NCI-H82 treated with DMSO at 0.1 percent for 48 hours (cell line): Measurements from ENCODE around the gene UMPS.
"Not testable (repeated sequence)": the region's sequence is repeated elsewhere in the genome, so short reads cannot be mapped to it uniquely, and the experiment has no call there.

ENCODE experiments used
- DNase-seq: peaks from one replicate; lab custom pipeline; 2025; ENCODE audit not compliant: unreplicated experiment; lab: John Stamatoyannopoulos, UW

Gene UMPS

GRCh38 chr3:124779116-124779515 is 48.9 kb downstream of the UMPS start:
- no peak for DNase-seq

GRCh38 chr3:124779751-124780191 is 49.5 kb downstream of the UMPS start:
- DNase-seq: no peak

- no peak for DNase-seq
These were observed 50.1 kb downstream of the UMPS start for GRCh38 chr3:124780356-124780755.

GRCh38 chr3:124780761-124781475 is 50.7 kb downstream of the UMPS start:
- DNase-seq: peak; percentile 49

GRCh38 chr3:124781476-124782376 is 51.5 kb downstream of the UMPS start:
- no peak for DNase-seq

- not testable (repeated sequence) for DNase-seq
These were observed 52.1 kb downstream of the UMPS start for GRCh38 chr3:124782377-124782712.

- DNase-seq: no peak
These were observed 53.4 kb downstream of the UMPS start for GRCh38 chr3:124783696-124784095.

- DNase-seq: no peak
These were observed 54.6 kb downstream of the UMPS start for GRCh38 chr3:124784686-124785382.

GRCh38 chr3:124785973-124786372 is 55.7 kb downstream of the UMPS start:
- no peak for DNase-seq

- no peak for DNase-seq
These were observed 56.4 kb downstream of the UMPS start for GRCh38 chr3:124786511-124787241.

- no peak for DNase-seq
These were observed 57.4 kb downstream of the UMPS start for GRCh38 chr3:124787476-124788195.

- DNase-seq: no peak
These were observed 58.0 kb downstream of the UMPS start for GRCh38 chr3:124788254-124788745.

GRCh38 chr3:124789103-124789502 is 58.9 kb downstream of the UMPS start:
- not testable (repeated sequence) for DNase-seq

- DNase-seq: no peak
These were observed 60.9 kb downstream of the UMPS start for GRCh38 chr3:124791142-124791541.

- DNase-seq: no peak
These were observed 61.4 kb downstream of the UMPS start for GRCh38 chr3:124791639-124792151.

GRCh38 chr3:124792341-124793040 is 62.2 kb downstream of the UMPS start:
- DNase-seq: no peak

- no peak for DNase-seq
These were observed 62.9 kb downstream of the UMPS start for GRCh38 chr3:124793054-124793739.

- no peak for DNase-seq
These were observed 66.2 kb downstream of the UMPS start for GRCh38 chr3:124796477-124796876.
